HepG2 (cell line): ENCODE measurements around the gene GOLT1A. TPM values are rescaled to one million over a fixed set of nuclear protein-coding genes. Genes with fewer than 3 reads are reported as not detected.

Experiments used
- CCDC6 ChIP-seq: sonication (generic); formaldehyde crosslinking; IDR thresholded peaks from 2 replicates; pipeline ENCODE4 v1.8.1; 2022; ENCODE audit warnings: mild to moderate bottlenecking, missing genetic modification reagents, moderate library complexity
- ELF1 ChIP-seq: sonication (generic); formaldehyde crosslinking; IDR thresholded peaks from 2 replicates; pipeline ENCODE4 v1.4.0; 2020; ENCODE audit warnings: missing genetic modification reagents
- ELF4 ChIP-seq: sonication (generic); formaldehyde crosslinking; IDR thresholded peaks from 2 replicates; pipeline ENCODE4 v1.5.0; 2020; ENCODE audit warnings: missing genetic modification reagents, mild to moderate bottlenecking, moderate library complexity, borderline replicate concordance
- ERF ChIP-seq: IDR thresholded peaks from 2 replicates; pipeline ENCODE4 v1.6.1; 2018; ENCODE audit warnings: missing biosample characterization, missing genetic modification reagents
- GABPB1 ChIP-seq: IDR thresholded peaks from 2 replicates; pipeline ENCODE4 v1.6.1; 2016; ENCODE audit warnings: mild to moderate bottlenecking, missing genetic modification reagents, moderate library complexity, missing compliant biosample characterization
- KDM4B ChIP-seq: sonication (generic); formaldehyde crosslinking; IDR thresholded peaks from 2 replicates; pipeline ENCODE4 v1.4.0; 2020; ENCODE audit warnings: missing genetic modification reagents
- MED1 ChIP-seq: sonication (generic); formaldehyde crosslinking; IDR thresholded peaks from 2 replicates; pipeline ENCODE4 v1.4.0; 2020; ENCODE audit warnings: missing genetic modification reagents
- MYNN ChIP-seq: sonication (generic); formaldehyde crosslinking; IDR thresholded peaks from 2 replicates; pipeline ENCODE4 v1.4.0; 2020; ENCODE audit warnings: mild to moderate bottlenecking, low read depth, missing genetic modification reagents
- NCOR1 ChIP-seq: fragments of 200-600 bp; sonication (generic); IDR thresholded peaks from 2 replicates; pipeline ENCODE4 v1.7.0; 2017; ENCODE audit warnings: antibody characterized with exemption, low read length, borderline replicate concordance
- NFIC ChIP-seq: IDR thresholded peaks from 2 replicates; pipeline ENCODE4 v1.6.1; 2012; ENCODE audit warnings: mild to moderate bottlenecking, low read length, inconsistent platforms
- PHF21A ChIP-seq: sonication (generic); formaldehyde crosslinking; IDR thresholded peaks from 2 replicates; pipeline ENCODE4 v1.5.0; 2020; ENCODE audit warnings: mild to moderate bottlenecking, missing genetic modification reagents
- PTBP1 ChIP-seq: fragments of 200-400 bp; formaldehyde crosslinking; IDR thresholded peaks from 2 replicates; pipeline ENCODE4 v1.6.1; 2018; ENCODE audit warnings: low read length, low read depth; ENCODE audit not compliant: poor library complexity, severe bottlenecking
- RXRB ChIP-seq: IDR thresholded peaks from 2 replicates; pipeline ENCODE4 v1.6.1; 2016; ENCODE audit warnings: borderline replicate concordance, missing genetic modification reagents, missing compliant biosample characterization
- SAP130 ChIP-seq: IDR thresholded peaks from 2 replicates; pipeline ENCODE4 v1.6.1; 2016; ENCODE audit warnings: low read depth
- SKI ChIP-seq: fragments of 450-650 bp; IDR thresholded peaks from one replicate; pipeline ENCODE4 v1.6.1; 2018; ENCODE audit warnings: mild to moderate bottlenecking; ENCODE audit not compliant: partially characterized antibody
- SPEN ChIP-seq: sonication (generic); formaldehyde crosslinking; IDR thresholded peaks from 2 replicates; pipeline ENCODE4 v1.5.1; 2020; ENCODE audit warnings: low read depth, mild to moderate bottlenecking, missing genetic modification reagents
- STAG1 ChIP-seq: sonication (generic); formaldehyde crosslinking; IDR thresholded peaks from 2 replicates; pipeline ENCODE4 v1.4.0; 2020; ENCODE audit warnings: missing genetic modification reagents
- TBL1XR1 ChIP-seq: fragments of 150-350 bp; IDR thresholded peaks from 2 replicates; pipeline ENCODE4 v1.6.1; 2014; ENCODE audit warnings: borderline replicate concordance, low read length; ENCODE audit not compliant: partially characterized antibody
- THAP11 ChIP-seq: IDR thresholded peaks from 2 replicates; pipeline ENCODE4 v1.6.1; 2016; ENCODE audit warnings: missing biosample characterization, missing genetic modification reagents
- YY1 ChIP-seq: IDR thresholded peaks from 2 replicates; pipeline ENCODE4 v1.6.1; 2011; ENCODE audit warnings: low read length, low read depth, moderate library complexity, mild to moderate bottlenecking; ENCODE audit not compliant: insufficient read depth, insufficient replicate concordance
- ZFX ChIP-seq: sonication (generic); formaldehyde crosslinking; IDR thresholded peaks from 2 replicates; pipeline ENCODE4 v1.4.0; 2020; ENCODE audit warnings: mild to moderate bottlenecking, low read depth, missing genetic modification reagents, moderate library complexity
- ZNF160 ChIP-seq: sonication (generic); formaldehyde crosslinking; IDR thresholded peaks from 2 replicates; pipeline ENCODE4 v1.8.0; 2022; ENCODE audit warnings: mild to moderate bottlenecking, inconsistent platforms, missing genetic modification reagents
- ZNF180 ChIP-seq: sonication (generic); formaldehyde crosslinking; IDR thresholded peaks from 2 replicates; pipeline ENCODE4 v1.4.0; 2020; ENCODE audit warnings: low read depth, missing genetic modification reagents, borderline replicate concordance
- ZNF501 ChIP-seq: sonication (generic); formaldehyde crosslinking; IDR thresholded peaks from 2 replicates; pipeline ENCODE4 v1.5.1; 2020; ENCODE audit warnings: mild to moderate bottlenecking, moderate library complexity, missing genetic modification reagents
- ZNF552 ChIP-seq: sonication (generic); formaldehyde crosslinking; IDR thresholded peaks from 2 replicates; pipeline ENCODE4 v1.9.0; 2022; ENCODE audit warnings: missing genetic modification reagents, mild to moderate bottlenecking, borderline replicate concordance
- ZNF572 ChIP-seq: sonication (generic); formaldehyde crosslinking; IDR thresholded peaks from 2 replicates; pipeline ENCODE4 v1.5.1; 2020; ENCODE audit warnings: mild to moderate bottlenecking, missing genetic modification reagents
- ZNF577 ChIP-seq: sonication (generic); formaldehyde crosslinking; IDR thresholded peaks from 2 replicates; pipeline ENCODE4 v1.4.0; 2020; ENCODE audit warnings: mild to moderate bottlenecking, low read depth, missing genetic modification reagents, borderline replicate concordance
- ZSCAN21 ChIP-seq: sonication (generic); formaldehyde crosslinking; IDR thresholded peaks from 2 replicates; pipeline ENCODE4 v1.8.0; 2022; ENCODE audit warnings: mild to moderate bottlenecking, missing genetic modification reagents, moderate library complexity, borderline replicate concordance
- polyA plus RNA-seq, 8 experiments: library from polyadenylated mRNA; depleted of rRNA in 3 of 8; stranded (reverse) in 7 of 8; unstranded in 1 of 8; fragments of >200 nt; fragmentation: Illumina TruSeq in 4 of 8; extraction: Trizol in 4 of 8; gene quantifications; 2 replicates each; pipeline versions ENCODE4 v1.2.1 to v1.2.3, GENCODE V29; 2011 to 2016; ENCODE audit warnings: low read depth in 4 of 8, missing spikeins in 1 of 8, mixed read lengths in 1 of 8; ENCODE audit not compliant: insufficient read depth in 1 of 8
- total RNA-seq, 5 experiments: library from RNA; depleted of rRNA; stranded (reverse); fragments of >200 nt; fragmentation: Illumina TruSeq; extraction: Trizol; gene quantifications; 2 replicates each; pipeline ENCODE4 v1.2.3, GENCODE V29; 2016; ENCODE audit warnings: low read depth in 1 of 5
- TF ChIP-seq, protein P1 (sequence below): sonication (generic); formaldehyde crosslinking; IDR thresholded peaks from 2 replicates; pipeline ENCODE4 v1.8.0; 2023; ENCODE audit warnings: mild to moderate bottlenecking, missing genetic modification reagents
- TF ChIP-seq, protein P2 (sequence below): IDR thresholded peaks from 2 replicates; pipeline ENCODE4 v1.6.1; 2016; ENCODE audit warnings: low read depth

GOLT1A gene
- total and polyA plus RNA-seq, 2 of the 13 experiments (the other 11 are each of a cell fraction or from before 2014, with no cell fraction given), result 25.8 to 28.0 TPM

DNA sequence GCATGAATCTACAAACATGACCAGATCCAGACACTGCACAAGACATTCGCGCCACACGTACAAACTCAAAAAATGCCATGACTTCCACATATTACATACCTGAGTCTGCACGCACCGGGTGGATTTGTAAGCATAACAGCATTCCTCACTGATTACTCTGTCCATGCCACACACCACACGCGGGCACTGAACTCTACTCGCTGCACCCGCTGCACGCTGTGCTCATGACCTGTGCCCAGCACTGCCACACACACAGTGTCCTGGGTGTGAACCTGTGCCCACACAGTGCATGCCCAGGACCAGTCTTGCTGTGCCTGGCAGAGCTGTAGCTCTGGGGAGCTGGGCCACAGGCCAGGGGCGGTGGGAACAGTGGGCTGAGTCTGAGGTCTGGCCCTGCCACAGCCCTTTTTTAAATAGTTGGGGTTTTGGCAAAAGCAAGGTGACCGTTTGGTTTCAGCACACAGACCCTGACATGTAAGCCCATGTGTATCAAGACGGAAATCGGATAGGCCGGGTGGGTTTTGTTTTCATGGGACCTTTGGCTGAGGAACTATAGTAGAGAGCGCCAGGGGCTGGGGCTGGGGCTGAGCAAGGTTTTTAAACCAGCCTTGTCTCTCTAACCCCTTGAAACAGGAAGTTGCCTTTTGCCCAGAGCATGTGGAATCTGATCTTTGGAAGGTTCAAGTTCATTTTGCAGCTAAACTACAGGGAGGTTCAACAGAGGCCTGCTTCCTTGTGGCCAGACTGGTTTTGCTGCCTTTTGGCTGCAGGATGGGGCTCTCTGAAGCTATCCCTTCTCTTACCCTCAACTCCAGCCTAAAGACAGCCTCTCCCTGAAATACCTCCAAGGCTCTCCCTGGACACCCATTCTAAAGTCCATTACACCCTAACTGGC lies 12.3 kb upstream of the GOLT1A start (continued):
- TF ChIP-seq NFIC, result no peak
- peak; percentile 60 for TF ChIP-seq ZNF501 (CRISPR knock-in tag)
- TF ChIP-seq ZNF577 (CRISPR knock-in tag), result no peak
- peak; percentile 60 for TF ChIP-seq MED1 (CRISPR knock-in tag)
- peak; percentile 36; the same call in 1 of the 2 replicates for TF ChIP-seq ZNF572 (CRISPR knock-in tag)
- TF ChIP-seq, protein P1, sequence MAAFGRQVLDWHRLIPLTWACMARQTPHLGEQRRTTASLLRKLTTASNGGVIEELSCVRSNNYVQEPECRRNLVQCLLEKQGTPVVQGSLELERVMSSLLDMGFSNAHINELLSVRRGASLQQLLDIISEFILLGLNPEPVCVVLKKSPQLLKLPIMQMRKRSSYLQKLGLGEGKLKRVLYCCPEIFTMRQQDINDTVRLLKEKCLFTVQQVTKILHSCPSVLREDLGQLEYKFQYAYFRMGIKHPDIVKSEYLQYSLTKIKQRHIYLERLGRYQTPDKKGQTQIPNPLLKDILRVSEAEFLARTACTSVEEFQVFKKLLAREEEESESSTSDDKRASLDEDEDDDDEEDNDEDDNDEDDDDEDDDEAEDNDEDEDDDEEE (CRISPR knock-in tag), result no peak
- TF ChIP-seq STAG1 (CRISPR knock-in tag), result no peak
- no peak for TF ChIP-seq THAP11 (CRISPR knock-in tag)
- no peak for TF ChIP-seq ERF (CRISPR knock-in tag)
- TF ChIP-seq, protein P2, sequence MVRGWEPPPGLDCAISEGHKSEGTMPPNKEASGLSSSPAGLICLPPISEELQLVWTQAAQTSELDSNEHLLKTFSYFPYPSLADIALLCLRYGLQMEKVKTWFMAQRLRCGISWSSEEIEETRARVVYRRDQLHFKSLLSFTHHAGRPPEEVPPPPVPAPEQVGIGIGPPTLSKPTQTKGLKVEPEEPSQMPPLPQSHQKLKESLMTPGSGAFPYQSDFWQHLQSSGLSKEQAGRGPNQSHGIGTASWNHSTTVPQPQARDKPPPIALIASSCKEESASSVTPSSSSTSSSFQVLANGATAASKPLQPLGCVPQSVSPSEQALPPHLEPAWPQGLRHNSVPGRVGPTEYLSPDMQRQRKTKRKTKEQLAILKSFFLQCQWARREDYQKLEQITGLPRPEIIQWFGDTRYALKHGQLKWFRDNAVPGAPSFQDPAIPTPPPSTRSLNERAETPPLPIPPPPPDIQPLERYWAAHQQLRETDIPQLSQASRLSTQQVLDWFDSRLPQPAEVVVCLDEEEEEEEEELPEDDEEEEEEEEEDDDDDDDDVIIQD (CRISPR knock-in tag), result peak; percentile 42; the same call in 1 of the 2 replicates
- TF ChIP-seq ZNF160 (CRISPR knock-in tag), result no peak
- peak; percentile 60 for TF ChIP-seq ZFX
- no peak for TF ChIP-seq ELF4 (CRISPR knock-in tag)
- no peak for TF ChIP-seq CCDC6 (CRISPR knock-in tag)
- TF ChIP-seq KDM4B (CRISPR knock-in tag), result no peak
- TF ChIP-seq TBL1XR1, result peak; percentile 60
- peak; percentile 74; the same call in 1 of the 2 replicates for TF ChIP-seq RXRB
- no peak for TF ChIP-seq ZNF552 (CRISPR knock-in tag)
- peak; percentile 22; the same call in 1 of the 2 replicates for TF ChIP-seq GABPB1 (CRISPR knock-in tag)
- TF ChIP-seq ZNF180, result no peak
- no peak for TF ChIP-seq MYNN (CRISPR knock-in tag)
- TF ChIP-seq PHF21A, result no peak
- no peak for TF ChIP-seq SPEN
- no peak for TF ChIP-seq SKI
- peak; percentile 65 for TF ChIP-seq ELF1 (CRISPR knock-in tag)
- TF ChIP-seq YY1, result no peak
- TF ChIP-seq SAP130, result peak; percentile 64
- no peak for TF ChIP-seq PTBP1
- peak; percentile 54; the same call in 1 of the 2 replicates for TF ChIP-seq NCOR1
- no peak for TF ChIP-seq ZSCAN21 (CRISPR knock-in tag)
